KBM-7 (cell line): ENCODE data around the gene IGSF21.

Experiments
- DNase-seq: peaks from one replicate; pipeline ENCODE4 v3.0.0-alpha.2; 2015
- in situ Hi-C: fragments of 300-500 bp; cut with MboI; formaldehyde crosslinking; loops from 2 replicates; pipeline ENCODE4 v1.14.3; 2020; ENCODE audit warnings: low sequenced_read_pairs, low pct_unique_long_range_greater_than_20kb, mixed read lengths

The IGSF21 gene

DNA sequence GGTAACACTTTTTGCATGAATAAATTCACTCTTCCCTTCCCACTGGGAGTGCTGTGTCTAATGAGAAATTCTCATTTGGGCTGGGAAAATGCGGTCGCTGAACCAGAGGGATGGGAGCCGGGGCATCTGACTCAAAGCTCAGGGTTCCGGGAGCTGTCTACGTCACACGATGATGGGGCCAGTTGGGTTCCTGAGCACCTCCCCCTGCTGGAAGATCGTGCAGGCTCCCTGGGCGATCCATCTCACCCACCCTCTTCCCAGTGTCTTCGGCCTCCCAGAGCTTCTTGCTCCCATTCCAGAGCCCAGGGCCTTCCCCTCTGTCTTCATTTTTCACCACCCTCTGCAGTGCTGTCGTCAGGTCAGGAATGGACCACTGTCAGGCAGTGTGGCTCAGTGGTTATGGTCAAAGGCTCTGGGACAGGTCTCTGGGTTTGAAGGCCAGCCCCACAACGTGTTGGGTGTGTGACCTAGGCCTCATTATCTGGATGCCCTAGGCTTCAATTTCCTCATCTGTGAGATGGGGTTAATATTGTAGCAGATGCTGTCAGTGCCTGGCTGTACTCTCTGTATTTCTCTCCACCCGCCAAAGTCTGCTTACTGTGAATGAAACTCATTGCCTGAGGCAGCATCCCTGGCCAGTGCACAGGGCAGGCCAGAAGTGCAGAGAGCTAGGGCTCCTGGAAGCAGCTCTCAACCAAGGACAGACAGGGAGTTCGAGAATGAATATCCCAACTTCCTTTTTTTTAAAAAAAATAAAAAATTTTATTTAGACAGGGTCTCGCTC, 31.8 kb downstream of the IGSF21 start:
- DNase-seq, result no peak
- in situ Hi-C loops, result no loop called here

DNA sequence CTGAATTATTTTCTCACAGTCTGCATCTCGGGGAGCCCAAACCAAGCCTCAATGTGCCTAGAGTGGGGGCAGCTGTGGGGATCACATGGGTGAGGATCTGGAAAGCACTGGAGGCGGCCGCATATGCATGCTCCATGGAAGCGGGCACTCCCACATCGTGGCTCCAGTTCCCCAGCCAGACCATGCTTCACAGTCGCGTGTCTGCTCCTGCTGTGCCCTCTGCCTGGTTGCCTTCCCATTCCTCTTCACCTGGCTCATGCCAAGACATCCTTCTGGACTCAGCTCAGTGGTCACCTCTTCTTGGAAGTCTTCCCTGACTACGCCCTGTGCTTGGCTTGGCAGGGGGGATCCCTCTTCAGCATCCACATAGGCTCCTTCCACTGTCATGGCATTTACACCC, 32.8 kb downstream of the IGSF21 start:
- in situ Hi-C loops, result no loop called here
- no peak for DNase-seq

DNA sequence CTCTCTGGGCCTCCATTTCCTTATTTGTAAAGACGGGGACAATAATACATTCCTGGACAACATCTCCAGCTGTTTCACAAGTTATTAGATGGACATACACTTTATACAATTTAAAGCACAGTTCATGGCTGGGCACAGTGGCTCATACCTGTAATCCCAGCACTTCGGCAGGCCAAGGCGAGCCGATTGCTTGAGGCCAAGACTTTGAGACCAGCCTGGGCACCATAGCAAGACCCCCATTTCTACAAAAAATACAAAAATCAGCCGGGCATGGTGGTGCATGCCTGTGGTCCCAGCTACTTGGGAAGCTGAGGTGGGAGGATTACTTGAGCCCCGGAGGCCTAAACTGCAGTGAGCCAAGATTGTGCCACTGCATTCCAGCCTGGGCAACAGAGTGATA, 34.1 kb downstream of the IGSF21 start:
- DNase-seq, result no peak
- in situ Hi-C loops, result no loop called here

DNA sequence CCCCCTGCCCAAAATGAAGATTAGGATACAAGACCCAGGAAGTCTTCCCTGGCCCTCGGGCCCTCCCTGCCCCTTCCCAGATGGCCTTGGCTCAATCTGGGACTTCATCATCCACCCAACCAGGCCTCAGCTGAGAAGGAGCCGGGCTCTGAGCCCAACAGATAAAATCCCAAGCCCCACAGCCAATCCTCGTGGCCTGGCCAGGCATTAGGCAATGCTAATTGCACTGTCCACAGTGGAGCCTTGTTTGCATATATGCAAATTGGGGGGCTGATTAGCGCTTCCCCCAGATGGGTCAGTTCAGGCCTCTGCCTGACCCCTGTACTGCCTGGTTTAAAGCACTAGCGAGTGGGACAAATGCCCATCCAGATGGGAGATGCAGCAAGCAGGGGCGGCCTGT, 34.9 kb downstream of the IGSF21 start:
- no peak for DNase-seq
- in situ Hi-C loops, result no loop called here

DNA sequence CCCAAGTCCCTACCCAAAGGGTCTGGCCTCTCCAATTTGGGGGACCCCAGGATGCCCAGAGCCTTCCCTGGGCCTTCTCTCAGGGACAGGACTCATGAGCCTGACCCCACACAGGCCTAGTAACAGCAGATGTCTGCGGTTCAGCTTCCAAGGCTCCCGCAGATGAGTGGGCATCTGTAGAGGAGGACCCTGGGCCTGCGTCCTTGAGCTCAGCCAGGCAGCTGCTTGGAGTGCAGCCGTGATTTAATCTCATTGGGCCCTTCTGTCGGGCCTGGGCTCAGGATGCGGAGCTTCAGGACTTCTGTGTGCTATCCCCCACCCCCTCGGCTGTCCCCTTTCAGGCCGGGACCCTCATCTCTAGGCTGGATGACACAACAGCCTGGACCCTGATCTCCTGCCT, 35.4 kb downstream of the IGSF21 start:
- DNase-seq, result no peak
- in situ Hi-C loops, result no loop called here

DNA sequence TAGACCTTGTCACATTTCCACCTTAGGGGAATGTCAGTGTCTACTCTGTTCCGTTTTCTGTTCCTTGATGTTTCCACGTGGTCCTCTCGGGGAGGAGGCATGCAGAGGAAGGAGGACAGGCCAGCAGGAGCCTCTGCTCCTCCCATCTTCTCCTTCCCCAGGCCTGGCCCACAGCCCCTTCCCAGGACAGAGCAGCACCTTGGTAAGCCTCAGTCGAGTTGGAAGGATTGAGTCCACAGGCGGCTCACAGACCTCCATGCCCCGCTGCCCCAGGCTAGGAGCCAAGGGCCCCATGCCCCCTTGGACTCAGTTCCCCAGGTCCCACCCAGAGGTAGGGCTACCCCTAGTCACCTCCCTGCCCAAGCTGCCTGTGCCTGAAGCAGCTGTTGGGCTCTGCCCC, 36.5 kb downstream of the IGSF21 start:
- no peak for DNase-seq
- in situ Hi-C loops, result no loop called here

DNA sequence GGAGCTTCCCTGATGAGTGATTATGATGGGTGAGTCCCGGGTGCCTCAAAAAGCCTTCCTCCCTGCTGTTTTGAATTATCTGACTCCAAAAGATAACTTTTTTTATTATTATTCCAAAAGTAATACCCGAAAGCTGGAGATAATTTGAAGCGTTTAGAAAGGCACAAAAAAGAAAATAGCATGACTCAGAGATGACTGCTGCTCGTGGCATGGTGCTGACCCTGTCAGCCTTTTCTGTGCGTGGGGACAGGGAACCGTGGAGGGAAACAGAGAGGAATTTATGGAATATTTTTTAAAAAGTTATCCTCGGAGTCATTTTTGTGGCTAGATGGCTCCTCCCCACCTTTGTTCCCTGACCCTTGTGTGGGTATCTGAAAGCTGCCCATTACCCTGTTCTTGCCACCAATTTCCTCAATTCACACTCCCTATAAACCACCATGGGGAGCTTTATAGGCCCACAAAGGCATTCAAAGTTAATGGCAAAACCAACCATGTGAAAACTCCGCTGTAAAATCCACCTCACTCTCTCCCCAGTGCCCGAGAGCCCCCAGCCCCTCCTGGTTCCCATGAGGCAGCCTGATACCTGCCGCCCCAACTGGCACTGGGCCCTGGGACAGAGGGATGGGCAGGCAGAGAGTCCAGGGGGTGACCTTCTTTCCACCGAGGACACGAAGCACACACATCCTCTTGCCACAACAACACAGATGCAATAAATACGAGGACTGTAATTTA, 37.5 kb downstream of the IGSF21 start:
- no peak for DNase-seq
- in situ Hi-C loops, result no loop called here

DNA sequence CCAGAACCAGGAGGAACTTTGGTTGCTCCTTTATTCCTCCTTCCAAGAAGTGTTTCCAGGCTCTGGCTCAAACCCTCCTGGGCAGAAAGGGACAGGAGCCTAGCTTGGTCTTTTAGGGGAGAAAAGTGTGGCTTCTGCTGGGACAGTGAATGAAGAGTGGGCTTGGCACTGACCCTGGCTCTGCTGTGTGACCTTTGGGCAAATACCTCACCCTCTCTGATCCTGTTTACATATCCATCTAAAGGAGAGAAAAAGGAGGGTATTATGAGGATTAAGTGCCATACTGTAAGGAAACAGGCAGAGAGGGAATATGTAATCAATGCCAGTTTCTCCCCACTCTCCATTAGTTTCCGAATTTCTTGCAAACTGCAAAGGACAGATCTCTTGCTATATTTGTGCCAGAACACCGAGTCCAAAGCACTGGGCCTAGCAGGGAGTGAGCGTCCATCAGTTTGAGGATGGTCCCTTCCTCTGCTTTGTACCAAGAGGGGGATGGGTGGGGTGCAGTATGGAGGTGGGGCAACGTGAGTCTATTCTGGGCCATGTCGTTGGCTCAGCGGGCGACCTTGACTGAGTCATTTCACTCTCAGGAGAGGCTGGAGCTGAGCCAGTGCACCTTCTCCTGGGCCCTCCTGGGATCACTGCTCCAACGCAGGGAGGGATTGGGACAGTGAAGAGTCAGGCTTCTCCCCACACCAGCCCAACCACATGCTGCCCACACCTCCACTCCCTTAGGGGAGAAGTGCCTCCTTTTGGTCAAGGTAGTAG, 38.4 kb downstream of the IGSF21 start:
- in situ Hi-C loops, result no loop called here
- no peak for DNase-seq

DNA sequence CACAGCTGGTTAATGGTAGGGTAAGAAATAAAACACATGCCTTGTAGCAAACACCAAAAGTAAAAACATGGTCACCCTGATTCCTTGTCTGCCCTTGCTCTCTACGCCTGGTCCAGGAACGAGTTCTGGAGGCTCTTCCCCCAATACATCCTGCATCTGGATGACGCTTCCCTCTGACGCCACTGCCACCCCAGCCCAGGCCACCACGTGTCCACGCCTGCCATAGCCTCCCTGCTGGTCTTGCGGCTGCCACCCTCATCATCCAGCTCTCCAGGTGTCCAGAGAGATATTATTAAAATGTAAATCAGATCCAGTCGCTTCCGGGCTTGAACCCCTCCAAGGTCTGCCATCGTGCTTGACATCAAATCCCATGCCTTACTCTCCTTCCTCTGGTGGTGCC, 39.3 kb downstream of the IGSF21 start:
- DNase-seq, result no peak
- in situ Hi-C loops, result no loop called here

DNA sequence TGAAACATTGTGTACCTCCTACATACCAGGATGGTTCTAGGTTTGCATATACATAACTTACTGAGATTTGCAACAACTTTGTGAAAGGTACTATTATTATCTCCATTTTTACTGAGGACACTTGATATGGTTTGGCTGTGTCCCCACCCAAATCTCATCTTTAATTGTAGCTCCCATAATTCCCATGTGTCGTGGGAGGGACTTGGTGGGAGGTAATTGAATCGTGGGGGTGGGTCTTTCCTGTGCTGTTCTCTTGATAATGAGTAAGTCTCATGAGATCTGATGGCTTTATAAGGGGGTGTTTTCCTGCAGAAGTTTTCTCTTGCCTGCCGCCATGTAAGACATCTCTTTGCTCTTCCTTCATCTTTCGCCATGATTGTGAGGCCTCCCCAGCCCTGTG, 40.1 kb downstream of the IGSF21 start:
- no peak for DNase-seq
- in situ Hi-C loops, result no loop called here

DNA sequence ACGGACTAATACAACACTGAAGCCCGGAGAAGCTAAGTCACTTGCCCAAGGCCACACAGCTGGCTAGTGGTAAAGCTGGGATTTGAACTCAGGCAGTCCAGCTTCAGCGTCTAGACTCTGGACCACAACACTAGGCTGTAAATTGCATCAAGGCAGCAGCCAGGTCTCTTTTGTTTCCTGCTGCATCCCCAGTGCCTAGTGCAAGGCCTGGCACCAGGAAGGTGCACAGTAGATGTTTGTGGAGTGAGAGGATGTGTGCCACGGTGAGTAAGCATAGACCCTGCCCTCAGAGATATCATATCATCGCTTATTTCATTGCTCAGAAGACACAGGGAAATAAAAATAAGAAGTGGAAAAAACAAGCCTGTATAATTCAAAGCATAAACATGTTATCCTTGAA, 40.9 kb downstream of the IGSF21 start:
- no peak for DNase-seq
- in situ Hi-C loops, result no loop called here

DNA sequence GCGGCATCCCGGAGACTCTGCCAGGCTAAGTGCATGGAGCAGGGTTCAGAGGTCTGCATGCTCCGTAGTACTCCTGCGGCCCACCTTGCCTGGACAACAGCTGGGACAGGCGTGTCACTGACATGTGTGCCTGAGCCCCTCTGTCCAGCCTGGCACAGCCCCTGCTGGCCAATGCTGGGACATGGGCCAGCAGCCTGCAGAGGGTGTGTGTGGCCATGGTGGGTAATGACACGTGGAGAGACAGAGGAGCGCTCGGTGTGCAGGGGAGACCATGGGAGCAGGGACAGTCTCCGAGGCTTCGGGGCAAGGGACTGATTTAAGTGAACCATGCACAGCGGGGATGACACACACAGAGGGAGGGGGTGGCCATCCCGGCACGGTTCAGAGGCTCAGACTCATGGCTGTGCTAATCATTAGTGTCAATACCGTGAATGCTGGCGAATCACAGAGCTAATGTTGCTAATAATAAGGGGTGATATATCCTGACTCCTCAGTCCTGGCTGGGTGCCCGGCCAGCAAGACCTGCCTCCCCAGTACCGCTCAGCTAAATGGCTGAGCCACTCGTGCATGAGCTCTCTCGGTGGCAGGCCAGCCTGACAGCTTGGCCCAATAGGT, 41.5 kb downstream of the IGSF21 start:
- in situ Hi-C loops, result no loop called here
- no peak for DNase-seq

DNA sequence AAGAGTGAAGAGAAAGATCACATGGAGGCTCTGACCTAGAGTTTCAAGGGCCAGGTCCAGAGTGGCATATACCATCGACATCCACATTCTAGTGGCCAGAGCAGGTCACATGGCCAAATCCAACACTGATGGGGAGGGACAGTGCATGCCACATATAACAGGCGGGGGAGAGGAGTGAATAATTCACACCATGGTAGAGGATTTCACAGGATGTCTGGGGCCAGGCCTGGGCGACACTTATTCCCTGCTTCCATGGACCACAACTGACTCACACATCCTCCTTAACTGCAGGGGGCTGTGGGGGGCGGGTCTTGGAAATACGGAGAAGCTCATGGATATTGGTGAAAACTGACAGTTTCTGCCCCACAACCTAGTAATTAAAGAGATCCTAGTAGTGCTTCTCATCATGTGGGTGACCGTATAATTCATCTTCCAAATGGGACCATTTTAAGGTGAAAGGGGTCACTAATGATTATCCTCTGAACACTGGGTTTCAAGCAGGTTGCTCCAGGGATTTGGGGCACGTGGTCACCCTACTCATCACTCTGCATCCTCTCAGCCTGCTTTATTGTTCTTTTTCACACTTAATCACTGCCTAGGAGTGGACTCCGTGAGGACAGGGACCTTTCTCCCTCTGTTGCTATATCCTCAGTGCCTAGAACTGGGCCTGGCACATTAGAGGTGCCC, 44.0 kb downstream of the IGSF21 start:
- in situ Hi-C loops, result no loop called here
- DNase-seq, result no peak

DNA sequence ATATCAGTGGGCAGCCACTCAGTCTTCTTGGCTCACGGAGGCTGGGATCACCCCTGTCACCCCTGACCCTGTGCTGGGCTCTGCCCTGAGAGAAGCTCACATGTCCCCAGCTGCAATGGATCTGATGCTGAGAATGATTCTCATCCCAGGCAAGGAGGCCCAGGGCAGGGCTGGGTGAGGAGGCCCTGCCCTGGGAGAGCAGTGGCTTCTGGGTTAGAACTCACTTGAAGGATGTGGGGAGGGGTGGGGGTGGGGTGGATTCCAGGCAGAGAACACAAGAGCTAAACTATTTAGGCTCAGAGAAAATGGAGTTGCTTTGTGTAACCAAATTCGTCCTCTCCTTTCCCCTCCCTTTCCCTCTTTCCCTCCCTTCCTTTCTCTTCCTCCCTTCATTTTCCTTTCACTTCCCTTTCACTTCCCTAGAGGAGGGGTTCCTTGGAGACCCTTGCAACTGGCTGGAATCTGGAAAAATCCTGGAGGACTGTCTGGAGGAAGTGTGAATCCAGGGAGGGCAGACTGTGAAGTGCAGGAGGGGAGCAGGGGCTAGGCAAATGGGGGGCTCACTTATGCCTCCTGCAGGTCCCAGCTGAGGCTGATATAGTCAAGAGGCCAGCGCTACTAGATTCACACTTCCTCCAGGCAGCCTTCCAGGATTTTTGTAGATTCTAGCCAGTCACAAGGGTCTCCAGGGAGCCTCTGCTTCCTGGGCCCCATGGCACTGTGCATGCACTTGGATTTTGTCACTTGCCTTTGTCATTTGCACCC, 47.0 kb downstream of the IGSF21 start:
- in situ Hi-C loops, result no loop called here
- DNase-seq, result no peak

DNA sequence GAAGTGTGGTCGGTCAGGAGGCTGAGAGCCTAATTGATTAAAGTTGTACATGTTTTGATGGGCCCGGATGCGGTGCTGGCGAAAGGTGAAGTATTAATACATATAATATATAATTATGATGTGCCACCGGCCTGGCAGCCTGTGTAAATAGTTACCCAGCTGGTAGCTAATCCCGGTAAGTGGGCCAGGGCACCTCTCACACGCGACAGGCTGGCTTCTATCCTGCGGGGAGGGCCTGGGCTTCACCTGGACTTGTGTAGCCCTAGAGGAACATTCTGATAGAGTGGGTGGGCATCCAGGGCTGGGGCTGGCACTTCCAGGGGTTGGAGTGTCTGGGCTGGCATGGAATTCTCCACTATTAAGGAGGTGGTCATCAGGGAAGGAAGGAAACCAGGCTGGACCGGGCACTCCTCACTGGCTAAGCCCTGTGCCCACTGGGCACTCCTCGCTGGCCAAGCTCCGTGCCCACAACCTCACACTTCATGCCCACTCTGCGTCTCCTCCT, 48.3 kb downstream of the IGSF21 start:
- in situ Hi-C loops, result no loop called here
- no peak for DNase-seq

DNA sequence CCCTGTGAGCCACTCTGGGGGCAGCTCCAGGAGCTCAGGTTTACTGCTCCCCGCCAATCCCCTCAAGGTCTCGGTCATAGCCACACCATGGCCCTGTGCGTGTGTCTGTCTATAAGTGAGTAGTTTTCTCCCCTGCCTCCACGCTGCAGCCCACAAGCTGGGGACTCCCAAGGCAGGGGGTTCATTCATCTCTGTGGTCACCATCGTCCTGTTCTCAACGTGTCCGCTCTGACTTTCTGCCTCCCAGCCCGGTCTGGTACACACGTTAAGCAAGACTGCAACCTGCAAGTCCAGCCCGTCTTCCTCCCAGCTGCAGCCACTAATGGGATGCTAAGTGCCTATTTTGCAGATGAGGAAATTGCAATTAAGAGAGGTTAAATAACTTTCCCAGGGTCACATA, 49.8 kb downstream of the IGSF21 start:
- no peak for DNase-seq
- in situ Hi-C loops, result no loop called here

DNA sequence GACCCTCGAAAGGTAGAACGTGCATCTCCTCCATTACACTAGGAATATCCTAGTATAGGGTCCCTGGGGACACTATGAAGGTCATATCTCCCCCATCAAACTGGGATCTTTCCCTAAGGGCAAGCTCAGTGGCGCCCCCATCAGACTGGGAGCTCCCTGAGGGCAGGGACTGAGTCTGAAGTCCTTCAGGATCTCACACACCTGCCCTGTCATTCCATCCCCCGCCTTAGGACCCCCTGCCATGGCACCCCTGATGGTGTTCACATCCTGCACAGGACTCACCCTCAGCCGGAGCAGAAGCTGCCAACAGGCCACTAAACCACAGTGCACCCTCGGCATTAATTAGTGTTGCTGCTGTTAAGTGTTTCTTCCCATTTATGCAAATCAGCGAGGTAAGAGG, 50.4 kb downstream of the IGSF21 start:
- in situ Hi-C loops, result no loop called here

DNA sequence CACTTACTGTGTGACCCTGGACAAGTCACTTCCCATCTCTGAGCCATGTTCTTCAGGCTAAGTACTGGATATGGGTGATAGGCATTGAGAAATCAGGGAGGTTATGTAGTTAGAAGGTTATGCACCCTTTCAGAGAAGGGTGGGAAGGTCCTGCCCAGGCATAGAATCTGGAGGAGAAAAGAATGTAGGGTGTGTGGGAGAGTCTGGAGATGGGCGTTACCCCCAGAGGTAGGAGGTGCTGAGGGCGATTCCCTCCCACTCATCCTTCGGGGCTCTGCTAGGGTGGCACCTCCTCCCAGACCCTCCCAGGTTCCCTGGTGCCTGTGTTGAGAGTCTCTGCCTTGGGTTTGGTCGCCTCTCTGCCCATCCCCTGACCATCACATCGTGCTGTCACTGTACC, 51.1 kb downstream of the IGSF21 start:
- no peak for DNase-seq
- in situ Hi-C loops, result no loop called here

More for the DNA sequence above, 50.4 kb downstream of the IGSF21 start:
- DNase-seq, result no peak
